NCI-H187 (cell line): ENCODE data around the gene SMPD3.

Experiments
- DNase-seq, 2 experiments: peaks; one replicate each; lab custom pipeline; 2025; lab: John Stamatoyannopoulos, UW

SMPD3 gene

DNA sequence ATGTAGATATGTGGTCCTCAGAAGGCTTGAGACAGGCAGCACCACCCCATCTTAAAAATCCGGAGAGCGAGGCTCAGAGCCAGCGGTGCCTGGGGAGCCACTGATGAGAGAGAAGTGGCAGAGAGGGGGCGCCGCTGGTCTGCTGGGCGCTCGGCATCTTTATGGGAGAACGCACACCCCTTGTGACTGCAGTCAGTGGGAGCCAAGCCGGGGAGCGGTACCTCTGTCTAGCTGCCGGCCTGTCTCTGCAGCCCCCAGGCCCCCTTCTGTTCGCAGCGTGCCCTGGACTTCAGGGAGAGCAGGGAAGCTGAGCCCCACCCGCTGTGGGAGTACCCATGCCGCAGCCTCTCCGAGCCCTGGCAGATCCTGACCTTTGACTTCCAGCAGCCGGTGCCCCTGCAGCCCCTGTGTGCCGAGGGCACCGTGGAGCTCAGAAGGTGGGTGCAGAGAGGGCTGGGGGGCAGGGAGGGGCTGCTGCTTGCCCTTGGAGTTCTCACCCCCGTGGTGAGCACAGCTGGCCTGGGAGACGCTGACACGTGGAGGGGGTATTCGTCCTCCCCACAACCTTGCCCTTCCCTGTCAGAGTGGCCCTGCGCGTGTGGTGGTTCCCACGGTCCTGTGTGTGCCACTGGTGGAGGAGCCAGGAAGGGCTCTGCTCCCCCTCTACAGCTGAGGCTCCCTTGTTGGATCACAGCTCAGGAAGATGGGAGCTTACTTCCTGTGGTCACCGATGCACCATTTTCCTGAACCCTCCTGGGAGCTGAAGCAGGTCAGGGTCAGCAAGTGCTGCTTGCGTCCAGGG lies 92.7 kb downstream of the SMPD3 start:
- DNase-seq: no peak

DNA sequence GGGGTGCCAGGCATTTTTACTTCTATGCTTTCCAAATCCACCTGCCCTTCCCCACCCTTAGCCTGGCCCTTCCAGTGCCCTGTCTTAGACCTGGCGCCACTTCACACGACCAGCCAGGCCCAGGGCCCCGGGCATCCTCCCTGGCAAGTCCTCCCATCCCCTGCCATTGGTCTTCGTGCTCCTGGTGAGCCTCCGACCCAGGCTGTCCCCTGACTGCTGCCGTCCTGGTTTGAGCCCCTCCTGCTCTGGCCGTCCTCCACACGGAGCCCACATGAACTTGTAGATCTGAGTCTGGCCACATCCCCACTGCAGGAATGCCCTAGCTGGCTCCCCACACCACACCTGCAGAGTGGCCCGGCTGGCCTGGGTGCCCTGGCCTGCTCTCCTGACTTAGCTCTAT lies 93.5 kb downstream of the SMPD3 start:
- DNase-seq: no peak

DNA sequence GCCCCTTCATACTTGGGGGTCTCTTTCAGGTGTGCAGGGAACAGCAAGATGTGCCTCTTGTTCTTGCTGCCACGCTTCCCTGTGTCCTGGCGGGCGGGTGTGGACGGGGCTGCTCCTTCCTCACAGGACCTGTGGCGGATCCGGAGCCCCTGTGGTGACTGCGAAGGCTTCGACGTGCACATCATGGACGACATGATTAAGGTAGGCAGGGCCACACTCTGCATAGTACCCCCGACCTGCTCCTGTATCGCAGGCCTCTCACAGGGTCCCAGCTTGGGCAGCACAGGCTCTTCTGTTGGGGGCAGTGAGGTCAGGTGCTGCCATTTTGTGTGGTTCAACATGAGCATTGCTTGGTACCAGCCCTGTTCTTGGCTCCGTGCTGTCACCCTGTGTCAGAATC lies 94.9 kb downstream of the SMPD3 start:
- DNase-seq: no peak

DNA sequence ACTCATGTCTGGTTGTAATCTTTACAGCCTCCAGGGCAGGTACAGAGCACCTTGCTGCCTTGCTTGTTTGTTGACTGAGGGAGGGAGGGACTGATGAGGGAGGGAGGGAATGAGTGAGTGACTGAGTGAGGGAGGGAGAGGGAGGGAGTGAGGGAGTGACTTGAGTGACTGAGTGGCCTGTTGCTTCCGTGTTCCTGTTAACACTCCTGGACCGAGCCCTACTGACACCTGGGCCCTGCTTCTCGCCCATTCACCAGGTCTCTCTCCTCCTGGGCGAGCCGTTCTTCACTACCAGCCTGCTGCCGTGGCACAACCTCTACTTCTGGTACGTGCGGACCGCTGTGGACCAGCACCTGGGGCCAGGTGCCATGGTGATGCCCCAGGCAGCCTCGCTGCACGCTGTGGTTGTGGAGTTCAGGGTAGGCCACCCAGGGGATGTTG lies 96.3 kb downstream of the SMPD3 start:
- peak in 1 of 2 experiments; percentile 24 for DNase-seq

DNA sequence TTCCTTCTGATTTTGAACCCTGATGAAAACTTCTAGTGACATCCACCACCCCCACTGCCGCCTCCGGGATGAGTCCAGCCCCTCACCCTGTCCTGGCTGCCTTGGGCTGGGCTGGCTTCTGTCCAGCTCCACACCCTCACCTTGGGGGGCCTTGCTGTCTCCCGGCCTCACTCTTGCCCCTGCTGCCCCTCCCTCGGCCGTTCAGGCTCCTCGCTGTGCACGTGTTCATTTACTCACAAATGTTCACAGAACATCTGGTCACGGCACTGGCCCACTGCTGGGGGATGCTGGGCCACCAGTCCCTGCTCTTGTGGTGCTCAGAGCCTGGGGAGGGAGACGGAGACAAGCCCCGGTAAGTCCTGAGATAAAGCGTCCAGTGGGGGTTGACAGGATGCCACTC lies 96.8 kb downstream of the SMPD3 start:
- no peak for DNase-seq

DNA sequence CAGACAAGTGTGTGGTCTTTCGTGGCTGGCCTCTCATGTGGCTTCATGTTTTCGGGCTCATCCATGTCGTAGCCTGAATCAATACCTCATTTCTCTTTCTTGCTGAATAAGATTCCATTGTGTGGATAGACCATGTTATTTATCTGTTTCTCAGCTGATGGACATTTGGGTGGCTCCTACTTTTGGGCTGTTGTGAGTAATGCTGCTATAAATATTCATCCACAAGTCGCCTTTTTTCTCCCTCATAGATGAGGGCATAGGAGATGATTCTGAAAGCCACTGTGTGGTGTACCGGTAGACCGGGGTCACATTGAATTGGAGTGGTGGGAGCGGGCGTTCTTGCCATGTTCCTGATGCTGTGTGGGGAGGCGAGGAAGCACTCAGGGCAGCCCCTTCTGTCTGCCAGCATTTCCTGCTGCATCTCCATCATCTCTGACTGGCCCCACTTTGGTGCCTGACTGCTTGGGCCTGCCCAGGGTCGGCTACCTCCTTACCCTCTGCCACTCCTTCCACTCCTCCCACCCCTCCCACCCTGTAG lies 97.4 kb downstream of the SMPD3 start:
- DNase-seq: no peak

DNA sequence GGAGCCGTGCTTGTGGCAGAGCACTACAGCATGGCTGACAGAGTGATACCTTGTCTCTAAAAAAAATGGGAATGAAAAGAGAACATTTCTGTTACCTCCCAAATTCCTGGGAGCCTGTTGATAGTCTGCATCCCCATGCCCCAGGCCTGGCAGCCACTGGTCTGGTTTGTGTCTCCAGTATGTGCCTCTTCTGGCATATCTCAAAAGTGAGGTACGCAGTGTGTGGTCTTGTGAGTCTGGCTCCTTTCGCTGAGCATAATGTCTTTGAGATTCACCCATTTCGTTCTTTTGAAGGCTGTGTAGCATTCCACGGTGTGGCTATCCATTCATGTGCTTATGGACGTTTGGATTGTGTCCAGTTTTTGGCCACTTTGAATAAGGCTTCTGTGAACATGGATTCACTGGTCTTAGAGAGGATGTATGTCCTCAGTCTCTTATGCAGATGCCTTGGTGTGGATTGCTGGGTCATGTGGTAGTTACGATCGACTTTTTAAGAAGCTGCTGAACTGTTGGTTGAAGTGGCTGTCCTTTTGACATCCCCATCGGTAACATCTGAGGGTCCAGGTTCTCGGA lies 98.4 kb downstream of the SMPD3 start:
- DNase-seq: no peak

DNA sequence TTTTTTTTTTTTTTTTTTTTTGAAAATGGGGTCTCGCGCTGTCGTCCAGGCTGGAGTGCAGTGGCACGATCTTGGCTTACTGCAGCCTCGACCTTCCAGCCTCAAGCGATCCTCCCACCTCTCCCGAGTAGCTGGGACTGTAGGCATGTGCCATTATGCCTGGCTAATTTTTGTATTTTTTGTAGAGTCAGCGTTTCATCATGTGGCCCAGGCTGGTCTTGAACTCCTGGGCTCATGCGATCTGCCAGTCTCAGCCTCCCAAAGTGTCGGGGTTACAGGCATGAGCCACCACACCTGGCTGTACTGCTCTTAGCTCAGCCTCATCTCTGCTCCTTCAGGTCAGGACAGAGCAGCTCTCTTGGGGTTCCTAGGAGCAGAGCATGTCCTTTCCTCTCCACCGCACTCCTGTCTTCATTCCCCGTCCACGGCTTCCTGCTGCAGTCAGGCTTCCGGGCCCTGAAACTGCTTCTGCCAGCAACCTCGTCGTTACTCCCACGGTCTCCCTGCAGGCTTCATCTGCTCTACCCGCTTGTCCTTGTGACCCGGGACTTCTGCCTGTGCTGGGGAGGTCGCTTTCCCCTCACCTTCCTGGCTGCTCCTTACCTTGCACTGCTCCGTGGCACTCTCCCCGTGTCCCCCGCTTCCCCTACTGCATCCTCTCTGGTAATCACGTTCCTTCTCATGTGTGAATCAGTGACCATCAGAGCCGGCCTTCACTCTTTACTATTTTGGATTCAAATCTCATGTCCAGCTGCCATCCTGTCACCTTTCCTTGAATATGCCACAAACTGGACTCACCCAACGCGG lies 99.5 kb downstream of the SMPD3 start:
- no peak for DNase-seq

DNA sequence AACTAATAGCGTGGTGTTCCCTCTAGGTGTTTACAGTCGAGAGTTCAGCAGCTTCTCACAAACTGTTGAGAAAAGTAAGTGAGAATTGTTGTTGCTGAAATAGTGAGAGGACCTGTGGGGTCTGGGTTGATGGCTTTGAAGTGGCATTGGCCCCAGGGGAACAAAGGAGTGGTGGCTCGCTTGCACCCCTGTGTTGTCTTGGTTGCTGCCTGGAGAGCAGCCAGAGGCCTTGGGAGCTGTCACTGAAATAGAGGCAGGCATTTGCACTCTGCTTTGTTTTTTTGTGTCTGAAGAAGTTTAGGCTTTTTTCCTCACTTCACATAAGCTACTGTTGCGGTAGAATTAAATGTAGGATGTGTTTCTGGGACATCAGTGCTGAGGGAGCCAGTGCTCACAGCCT lies 100.7 kb downstream of the SMPD3 start:
- no peak for DNase-seq

DNA sequence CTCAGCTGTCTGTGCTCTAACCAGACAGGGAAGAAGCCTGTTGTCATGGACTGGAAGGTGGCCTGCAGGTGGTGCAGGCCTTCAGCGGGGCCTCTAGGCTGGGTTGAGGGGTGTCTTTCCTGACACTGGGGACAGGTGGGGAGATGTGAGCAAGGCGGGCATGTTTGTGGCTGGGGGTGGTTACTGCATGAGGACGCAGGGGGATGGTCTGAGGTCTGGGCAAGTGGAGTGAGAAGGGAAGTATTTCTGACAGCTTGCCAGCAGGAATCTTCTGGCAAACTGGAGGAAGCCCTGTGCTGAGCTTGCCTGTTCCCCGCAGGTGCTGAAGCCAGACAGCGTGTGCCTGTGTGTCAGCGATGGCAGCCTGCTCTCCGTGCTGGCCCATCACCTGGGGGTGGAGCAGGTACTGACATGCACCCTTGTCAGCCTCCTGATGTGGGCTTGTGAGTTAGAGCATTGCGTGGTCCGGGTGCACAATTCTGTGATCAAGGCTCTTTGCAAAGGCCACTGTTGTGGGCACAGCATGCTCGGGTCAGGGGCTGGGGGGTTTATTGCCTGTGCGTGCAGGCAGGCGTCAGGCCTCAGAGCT lies 101.3 kb downstream of the SMPD3 start:
- no peak for DNase-seq

DNA sequence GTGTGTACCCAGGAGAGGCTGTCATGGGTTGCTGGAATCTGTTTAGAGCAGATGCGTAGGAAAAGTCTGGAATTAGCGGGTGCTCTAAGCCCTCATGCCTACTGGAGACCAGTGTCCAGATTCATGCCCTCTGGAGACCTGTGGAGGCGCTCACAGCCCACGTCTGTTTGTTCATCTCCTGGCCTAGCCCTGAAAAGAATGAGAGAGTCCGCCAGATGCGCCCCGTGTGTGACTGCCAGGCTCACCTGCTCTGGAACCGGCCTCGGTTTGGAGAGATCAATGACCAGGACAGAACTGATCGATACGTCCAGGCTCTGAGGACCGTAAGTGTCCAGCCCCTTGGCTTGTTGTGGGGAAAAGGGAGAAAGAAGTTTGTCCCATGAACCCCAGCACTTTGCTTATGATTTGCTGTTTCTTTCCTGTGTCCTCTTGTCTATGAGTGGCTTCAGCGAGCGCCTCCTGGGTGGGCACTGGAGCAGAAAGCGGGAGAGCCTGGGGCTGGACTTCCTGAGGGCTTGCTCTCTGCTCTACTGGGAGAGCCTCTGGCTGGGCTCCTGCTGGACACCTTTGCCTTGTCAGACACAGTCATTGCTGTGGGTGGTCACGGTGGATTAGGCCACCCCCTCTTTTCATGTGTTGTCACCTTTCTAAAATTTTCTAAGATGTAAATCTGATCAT lies 102.2 kb downstream of the SMPD3 start:
- no peak for DNase-seq

DNA sequence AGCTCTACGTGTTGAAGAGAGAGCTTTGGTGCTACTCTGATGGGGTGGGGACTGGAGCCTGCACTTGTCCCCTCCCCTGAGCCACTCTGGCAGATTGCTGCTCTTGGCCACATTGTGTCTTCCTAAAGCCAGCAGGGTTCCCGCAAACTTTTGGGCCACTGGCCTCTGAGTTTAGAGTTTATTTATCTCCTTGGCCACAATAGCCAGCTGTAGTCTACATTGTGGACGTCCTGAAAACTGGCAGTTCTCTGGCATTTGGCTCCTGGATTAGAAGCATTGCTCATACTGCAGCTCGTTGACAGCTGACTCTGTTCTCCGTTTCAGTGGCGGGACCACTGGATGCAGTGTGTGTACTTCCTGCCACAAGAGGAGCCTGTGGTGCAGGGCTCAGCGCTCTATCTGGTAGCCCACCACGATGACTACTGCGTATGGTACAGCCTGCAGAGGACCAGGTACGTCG lies 102.9 kb downstream of the SMPD3 start:
- no peak for DNase-seq

DNA sequence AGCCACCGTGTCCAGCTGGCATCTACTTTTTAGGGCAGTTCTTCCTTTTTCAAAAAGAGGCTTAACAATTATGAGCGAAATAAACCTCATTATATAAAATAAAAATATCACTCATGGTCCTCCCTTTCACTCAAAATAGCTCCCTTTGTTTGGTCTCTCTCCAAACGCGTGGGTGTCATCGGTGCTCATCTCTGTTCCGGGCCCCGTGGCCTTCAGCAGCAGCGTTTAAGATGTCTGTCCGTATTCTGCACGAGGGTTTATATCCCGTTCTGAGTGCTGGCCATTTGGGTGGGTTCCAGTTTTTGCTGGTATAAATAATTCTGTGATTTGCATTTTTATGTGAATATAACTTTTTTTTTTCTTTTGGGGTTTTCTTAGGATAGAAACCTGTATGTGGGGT lies 104.1 kb downstream of the SMPD3 start:
- DNase-seq: no peak

DNA sequence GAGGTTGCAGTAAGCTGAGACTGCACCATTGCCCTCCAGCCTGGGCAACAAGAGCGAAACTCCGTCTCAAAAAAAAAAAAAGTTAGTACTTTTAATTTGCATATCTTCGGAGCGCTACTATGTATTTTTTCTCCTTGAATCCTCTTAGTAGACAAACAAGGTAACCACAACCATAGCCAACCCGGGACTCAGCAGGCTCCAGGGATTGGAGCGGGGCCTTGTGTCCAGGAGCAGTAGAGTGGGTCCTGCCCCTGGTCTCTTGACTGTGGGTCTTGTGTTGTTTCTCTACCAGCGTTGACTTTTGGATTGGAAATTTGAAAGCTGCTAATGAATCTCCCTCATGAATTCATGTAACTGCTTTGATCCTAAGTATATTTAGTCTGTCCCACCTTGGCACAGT lies 105.2 kb downstream of the SMPD3 start:
- DNase-seq: no peak

DNA sequence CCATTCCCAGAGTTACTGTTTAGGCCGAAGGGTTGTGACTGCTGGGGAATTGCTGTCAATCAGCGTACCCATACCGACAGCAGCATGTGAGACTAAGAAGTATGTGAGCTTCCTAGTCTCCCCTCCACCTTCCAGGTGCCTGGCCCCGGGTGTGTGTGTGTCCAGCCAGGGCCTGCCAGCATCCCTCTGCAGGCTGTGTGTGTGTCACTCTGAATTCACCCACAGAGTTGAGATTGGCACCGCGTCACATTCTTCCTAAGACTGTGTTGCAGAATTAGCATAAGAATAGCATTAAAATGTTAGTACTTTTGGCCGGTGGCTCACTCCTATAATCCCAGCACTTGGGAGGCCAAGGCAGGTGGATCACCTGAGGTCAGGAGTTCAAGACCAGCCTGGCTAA lies 105.7 kb downstream of the SMPD3 start:
- no peak for DNase-seq

DNA sequence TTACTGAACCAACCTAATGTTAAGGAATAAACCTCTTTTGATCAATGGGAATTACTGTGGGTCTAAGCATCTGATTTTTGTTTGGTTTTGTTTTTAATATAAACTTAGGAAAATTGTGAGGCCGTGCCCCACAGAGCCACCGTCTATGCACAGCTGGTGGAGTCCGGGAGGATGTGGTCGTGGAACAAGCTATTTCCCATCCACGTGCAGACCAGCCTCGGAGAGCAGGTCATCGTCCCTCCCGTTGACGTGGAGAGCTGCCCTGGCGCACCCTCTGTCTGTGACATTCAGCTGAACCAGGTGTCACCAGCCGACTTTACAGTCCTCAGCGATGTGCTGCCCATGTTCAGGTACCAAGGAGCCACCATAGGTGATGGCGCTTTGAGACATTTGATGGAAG lies 109.1 kb downstream of the SMPD3 start:
- DNase-seq: no peak

DNA sequence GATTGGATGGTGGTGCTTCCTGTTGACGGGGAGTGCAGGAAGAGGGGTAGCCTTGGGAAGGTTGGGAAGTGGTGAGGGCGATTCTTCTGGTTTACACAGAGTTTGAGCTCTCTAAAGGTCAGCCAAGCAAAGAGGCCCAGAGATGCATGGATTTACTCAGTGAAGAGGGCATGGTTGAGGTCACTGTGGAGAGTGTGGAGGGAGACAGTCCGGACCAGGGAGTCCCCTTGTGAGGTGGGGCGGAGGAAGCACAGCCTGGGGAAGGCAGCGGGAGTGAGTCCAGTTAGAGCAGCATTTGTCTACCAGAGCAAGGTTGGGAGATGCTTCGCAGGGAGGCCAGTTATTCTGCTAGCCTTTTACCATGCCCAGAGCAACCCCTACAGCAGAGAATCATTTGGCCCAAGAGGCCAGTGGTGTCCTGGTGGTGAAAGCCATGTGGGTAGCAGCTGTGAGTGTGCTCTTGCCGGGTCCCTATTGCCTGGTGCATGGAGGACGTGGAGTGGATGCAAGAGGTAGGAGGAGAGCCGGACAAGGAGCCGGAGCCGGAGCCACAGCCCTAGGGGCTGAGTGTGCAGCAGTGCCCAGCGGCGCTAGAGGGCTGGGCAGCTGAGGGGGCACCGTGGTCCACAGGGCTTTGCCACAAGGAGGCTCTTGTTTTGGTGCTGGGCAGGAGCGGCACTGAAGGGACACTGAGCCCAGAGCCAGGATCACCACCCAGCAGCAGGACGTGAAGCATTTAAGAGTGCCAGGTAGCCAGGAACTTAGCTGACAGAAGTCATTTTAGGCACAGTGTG lies 109.8 kb downstream of the SMPD3 start:
- DNase-seq: no peak

DNA sequence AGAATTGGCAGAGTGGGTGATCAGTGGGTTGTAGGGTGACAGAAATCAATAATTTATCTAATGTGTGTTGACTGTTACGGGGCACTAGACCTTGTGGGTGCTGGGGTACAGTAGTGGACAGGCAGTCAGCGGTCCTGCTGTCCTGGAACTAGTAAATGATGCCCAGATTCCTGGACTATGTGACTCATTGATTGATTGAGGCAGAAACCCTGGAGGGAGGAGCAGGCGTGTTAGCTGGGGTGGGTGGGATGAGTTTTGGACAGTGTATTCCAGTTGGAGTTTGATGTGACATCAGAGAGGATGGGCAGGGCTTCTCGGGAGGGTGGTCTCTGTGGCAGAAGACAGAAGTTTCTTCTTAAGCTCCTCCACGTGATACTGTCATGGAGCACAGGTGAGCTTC lies 113.1 kb downstream of the SMPD3 start:
- DNase-seq: no peak

DNA sequence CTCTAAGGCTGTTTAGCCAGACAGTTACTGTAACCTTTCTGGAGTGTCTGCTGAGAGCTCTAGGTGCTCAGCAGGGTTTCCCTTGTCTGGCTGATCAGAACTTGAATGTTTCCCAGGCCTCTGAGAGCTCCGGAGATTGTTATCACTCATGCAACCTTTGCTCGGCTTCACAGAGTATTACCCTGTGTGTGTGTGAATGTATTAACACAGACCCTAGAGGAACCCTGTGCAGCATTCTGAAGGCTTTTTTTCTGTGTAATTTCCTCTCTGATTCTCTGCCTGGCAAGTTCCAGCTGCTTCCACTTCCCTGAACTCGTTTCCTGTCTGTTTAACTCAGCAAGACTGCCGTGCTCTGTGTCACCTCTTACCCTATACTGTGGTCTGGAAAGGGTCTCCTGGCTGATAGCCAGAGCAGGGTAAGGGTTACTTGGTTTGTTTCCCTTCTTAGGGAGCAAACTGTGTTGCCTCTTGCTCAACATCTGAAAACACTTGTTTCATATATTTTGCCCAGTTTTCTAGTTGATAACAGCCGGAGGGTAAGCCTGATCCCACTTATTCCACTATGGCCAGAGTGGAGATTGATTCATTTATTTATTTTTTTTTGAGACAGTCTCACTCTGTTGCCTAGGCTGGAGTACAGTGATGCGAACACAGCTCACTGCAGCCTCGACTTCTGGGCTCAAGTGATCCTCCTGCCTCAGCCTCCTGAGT lies 115.7 kb downstream of the SMPD3 start:
- no peak for DNase-seq

DNA sequence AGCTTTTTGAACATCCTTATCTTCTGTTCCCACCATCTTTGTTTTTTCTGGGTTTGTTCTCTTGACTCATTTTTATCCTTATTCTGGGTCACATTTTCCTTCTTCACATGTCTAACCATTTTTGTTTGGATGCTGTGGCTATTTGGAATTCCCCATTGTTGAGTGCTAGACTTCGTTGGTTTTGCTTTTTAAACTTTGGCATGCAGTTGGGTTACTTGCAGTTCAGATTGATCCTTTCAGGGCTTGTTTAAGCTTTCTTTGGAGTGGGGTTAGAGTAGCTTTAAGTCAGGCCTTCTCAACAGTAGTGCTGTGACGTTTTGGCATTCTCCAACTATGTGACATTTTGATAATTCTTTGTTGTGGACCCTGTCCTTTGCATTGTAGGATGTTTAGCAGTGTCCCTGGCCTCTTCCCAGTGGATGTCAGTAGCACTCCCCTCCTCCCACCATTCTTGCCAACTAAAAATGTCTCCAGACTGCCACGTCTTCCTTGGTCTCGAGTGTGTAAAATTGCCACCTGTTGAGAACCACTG lies 116.4 kb downstream of the SMPD3 start:
- no peak for DNase-seq
